ENCODE measurements around the gene ACOT8.
"Not testable (repeated sequence)": the region's sequence is repeated elsewhere in the genome, so short reads cannot be mapped to it uniquely, and the experiment has no call there.

The ACOT8 gene

DNA sequence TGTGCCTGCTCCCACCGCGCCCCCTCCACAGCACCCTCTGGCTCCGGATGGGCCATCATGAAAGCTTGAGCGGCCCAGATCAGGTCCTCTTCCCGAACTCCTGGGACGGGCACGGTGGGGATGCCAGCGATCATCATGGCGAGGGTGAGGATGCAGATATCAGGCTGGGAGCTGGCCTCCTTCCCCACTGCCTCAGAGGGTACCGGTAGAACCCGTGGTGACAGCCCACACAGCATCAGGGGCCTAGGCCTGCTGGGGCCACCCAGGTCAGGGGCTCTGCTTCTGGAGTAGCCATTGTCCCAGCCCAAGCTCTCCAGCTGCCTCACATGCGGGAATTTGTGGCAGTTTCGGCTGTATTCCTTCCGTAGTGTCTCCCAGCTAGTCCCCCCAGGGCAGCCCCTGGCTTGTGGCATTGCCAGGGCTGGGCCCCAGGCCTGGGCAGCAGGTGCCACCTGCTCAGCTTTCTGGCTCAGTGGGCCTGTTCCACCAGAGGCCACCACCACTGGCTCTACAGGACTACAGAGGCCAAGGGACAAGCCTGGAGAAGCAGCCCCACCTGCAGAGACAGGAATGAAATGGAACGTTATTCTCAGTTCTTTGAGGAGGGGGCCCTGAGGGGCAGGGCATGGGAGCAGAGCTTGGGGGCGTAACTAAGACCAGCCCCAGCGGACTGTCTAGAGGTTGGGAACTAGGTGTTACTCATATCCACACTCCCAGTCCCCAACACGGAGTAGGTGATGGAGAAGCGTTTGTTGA lies 29.6 kb upstream of the ACOT8 start:
- Histone ChIP-seq H3K27ac (ENCODE audit: low read length) (no peak overlapping the region), H3K4me3 (ENCODE audit: low read length) (no peak overlapping the region), H3K36me3 (ENCODE audit: control insufficient read depth, insufficient read depth, low read length) (peaks cover 10% of the 10 kb centered on the region)

DNA sequence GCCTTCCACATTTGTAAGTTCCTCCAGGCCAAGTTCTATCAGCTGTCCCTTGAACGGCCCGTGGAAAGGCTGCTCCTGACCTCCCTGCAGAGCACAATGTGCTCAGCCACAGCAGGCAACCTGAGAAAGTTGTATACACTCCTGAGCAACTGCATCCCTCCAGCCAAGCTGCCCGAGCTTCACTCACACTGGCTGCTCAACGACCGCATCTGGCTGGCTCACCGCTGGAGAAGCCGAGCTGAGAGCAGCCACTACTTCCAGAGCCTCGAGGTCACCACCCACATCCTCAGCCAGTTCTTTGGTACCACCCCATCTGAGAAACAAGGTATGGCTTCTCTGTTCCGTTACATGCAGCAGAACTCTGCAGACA lies 25.9 kb upstream of the ACOT8 start:
- Histone ChIP-seq H3K9me3 (ENCODE audit: control insufficient read depth, insufficient read depth, low read length) (no peaks in the 10 kb centered on the region), H3K36me3 (ENCODE audit: control insufficient read depth, insufficient read depth, low read length) (peaks cover 11% of the 10 kb centered on the region)

More for the DNA sequence above, 29.6 kb upstream of the ACOT8 start:
- WGBS (ENCODE audit: insufficient coverage, insufficient read length) = 100% methylated on average over 1 of the region's 19 CpGs
- no peak for DNase-seq (ENCODE audit: low read depth, low spot score)
- no peaks in the 10 kb centered on the region for H3K27me3 ChIP-seq (ENCODE audit: control insufficient read depth, insufficient read depth, low read length)
- no peaks in the 10 kb centered on the region for H3K4me1 ChIP-seq (ENCODE audit: control insufficient read depth, insufficient read depth, low read length)
- H3K9me3 ChIP-seq (ENCODE audit: control insufficient read depth, insufficient read depth, low read length) = no peaks in the 10 kb centered on the region

DNA sequence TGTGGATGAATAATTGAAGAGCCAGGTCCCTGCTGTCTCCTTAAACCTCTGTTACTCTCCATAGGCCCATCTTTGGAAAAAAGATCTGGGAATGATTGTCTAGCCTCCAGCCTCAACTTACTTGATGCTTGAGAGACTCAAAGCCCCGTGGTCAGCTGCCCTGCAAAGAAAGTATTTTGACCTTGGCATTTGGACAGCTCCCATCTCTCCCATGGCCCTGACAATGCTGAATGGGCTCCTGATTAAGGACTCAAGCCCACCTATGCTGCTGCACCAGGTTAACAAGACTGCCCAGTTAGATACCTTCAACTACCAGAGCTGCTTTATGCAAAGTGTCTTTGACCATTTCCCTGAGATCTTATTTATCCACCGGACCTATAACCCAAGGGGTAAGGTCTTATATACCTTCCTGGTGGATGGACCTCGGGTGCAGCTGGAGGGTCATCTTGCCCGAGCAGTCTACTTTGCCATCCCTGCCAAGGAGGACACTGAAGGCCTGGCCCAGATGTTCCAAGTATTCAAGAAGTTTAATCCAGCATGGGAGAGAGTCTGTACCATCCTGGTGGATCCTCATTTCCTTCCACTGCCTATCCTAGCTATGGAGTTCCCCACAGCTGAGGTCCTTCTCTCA lies 25.4 kb upstream of the ACOT8 start:
- no peaks in the 10 kb centered on the region for H3K27me3 ChIP-seq (ENCODE audit: control insufficient read depth, insufficient read depth, low read length)
- H3K4me1 ChIP-seq (ENCODE audit: control insufficient read depth, insufficient read depth, low read length) = no peaks in the 10 kb centered on the region
- peaks cover 14% of the 10 kb centered on the region for H3K36me3 ChIP-seq (ENCODE audit: control insufficient read depth, insufficient read depth, low read length)
- no peak overlapping the region for H3K27ac ChIP-seq (ENCODE audit: low read length)
- no peak for DNase-seq (ENCODE audit: low read depth, low spot score)
- no CpG with 5 or more reads among the region's 4 CpGs for WGBS (ENCODE audit: insufficient coverage, insufficient read length)
- H3K9me3 ChIP-seq (ENCODE audit: control insufficient read depth, insufficient read depth, low read length) = no peaks in the 10 kb centered on the region
- H3K4me3 ChIP-seq (ENCODE audit: low read length) = no peak overlapping the region

More for the DNA sequence above, 25.9 kb upstream of the ACOT8 start:
- no peaks in the 10 kb centered on the region for H3K27me3 ChIP-seq (ENCODE audit: control insufficient read depth, insufficient read depth, low read length)
- H3K4me3 ChIP-seq (ENCODE audit: low read length) = no peak overlapping the region
- no CpG with 5 or more reads among the region's 9 CpGs for WGBS (ENCODE audit: insufficient coverage, insufficient read length)
- DNase-seq (ENCODE audit: low read depth, low spot score) = no peak
- H3K4me1 ChIP-seq (ENCODE audit: control insufficient read depth, insufficient read depth, low read length) = no peaks in the 10 kb centered on the region
- H3K27ac ChIP-seq (ENCODE audit: low read length) = no peak overlapping the region

DNA sequence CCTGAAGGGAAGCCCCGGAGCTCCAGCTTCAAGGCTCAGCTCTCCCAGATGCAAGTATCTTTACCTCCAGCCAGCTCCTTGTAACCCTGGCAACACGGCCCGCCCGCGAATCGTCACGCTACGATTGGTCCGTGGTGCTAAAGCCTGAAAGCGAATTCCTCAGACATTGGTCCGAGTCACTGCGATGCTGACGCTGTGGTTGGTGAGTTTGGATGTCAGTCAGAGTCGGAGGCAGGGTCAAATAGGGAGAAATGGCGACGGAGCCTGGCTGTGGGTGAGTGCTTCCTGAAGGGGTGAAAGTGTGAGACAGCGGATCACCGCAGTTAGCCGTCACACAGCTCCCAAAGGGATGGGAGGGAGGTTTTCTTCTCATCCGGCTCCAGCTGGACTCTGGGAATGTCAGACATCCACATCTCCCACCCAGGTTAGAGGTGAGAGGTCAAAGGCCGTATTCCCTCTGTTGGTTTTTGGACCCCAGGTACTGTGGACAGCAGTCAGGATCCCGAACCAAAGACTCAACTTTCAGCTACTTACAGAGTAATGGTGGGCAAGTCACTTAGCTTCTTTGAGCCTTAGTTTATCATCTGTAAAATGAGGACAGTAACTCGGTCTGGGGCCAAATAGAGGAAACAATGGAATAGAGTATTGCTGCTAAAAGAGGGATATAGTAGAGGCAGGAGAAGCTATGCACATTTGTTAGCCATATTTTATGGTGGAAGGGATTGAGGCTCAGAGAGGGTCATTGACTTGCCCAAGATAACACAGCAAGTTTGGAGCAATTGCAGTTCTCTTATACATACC lies 24.0 kb upstream of the ACOT8 start, which contains the start of gene ZSWIM1:
ZSWIM1 (plus strand) TSS at position 240 of the 801 bp plus-strand sequence. CDS start 1,366 bp downstream, outside the sequence.
- no CpG with 5 or more reads among the region's 23 CpGs for WGBS (ENCODE audit: insufficient coverage, insufficient read length)
- Histone ChIP-seq H3K27me3 (ENCODE audit: control insufficient read depth, insufficient read depth, low read length) (no peaks in the 10 kb centered on the region), H3K4me1 (ENCODE audit: control insufficient read depth, insufficient read depth, low read length) (no peaks in the 10 kb centered on the region), H3K27ac (ENCODE audit: low read length) (no peak within 1 kb of the TSS), H3K36me3 (ENCODE audit: control insufficient read depth, insufficient read depth, low read length) (peaks cover 14% of the 10 kb centered on the region), H3K4me3 (ENCODE audit: low read length) (peak within 1 kb of the TSS; percentile 87; the same call in 1 of the 2 replicates), H3K9me3 (ENCODE audit: control insufficient read depth, insufficient read depth, low read length) (no peaks in the 10 kb centered on the region)
- peak; percentile 99 for DNase-seq (ENCODE audit: low read depth, low spot score)

DNA sequence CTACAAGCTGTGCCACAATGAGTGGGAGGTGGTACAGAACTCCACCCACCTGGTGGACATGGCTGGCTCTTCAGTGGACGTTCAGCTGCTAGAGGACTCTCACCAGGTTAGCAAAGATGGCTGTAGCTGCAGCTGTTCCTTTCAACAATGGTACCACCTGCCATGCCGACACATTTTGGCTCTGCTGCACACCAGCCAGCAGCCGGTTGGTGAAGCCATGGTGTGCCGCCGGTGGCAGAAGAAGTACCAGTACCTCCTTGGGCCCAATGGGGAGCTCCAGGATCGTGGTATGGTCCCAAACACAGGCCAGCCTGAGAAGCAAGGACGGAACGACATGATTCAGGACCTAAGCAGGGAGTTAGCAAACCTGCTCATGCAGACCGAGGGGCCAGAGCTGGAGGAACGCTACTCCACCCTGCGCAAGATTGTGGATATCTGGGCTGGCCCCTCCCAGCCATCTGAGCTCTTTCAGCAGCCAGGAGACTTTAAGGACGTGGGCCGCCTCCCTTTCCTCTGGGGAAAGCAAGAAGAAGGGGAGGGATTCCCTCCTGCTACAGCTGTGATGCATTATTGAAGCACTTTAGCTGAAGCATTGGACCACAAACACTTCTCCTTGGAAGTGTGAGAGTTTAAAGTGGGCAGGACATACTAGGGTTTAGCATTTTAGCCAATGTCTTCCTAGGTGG lies 21.0 kb upstream of the ACOT8 start:
- Histone ChIP-seq H3K9me3 (ENCODE audit: control insufficient read depth, insufficient read depth, low read length) (no peaks in the 10 kb centered on the region), H3K27ac (ENCODE audit: low read length) (no peak overlapping the region), H3K27me3 (ENCODE audit: control insufficient read depth, insufficient read depth, low read length) (no peaks in the 10 kb centered on the region), H3K4me1 (ENCODE audit: control insufficient read depth, insufficient read depth, low read length) (no peaks in the 10 kb centered on the region), H3K4me3 (ENCODE audit: low read length) (no peak overlapping the region), H3K36me3 (ENCODE audit: control insufficient read depth, insufficient read depth, low read length) (peaks cover 6% of the 10 kb centered on the region; the same call in 1 of the 2 replicates)
- DNase-seq (ENCODE audit: low read depth, low spot score) = no peak
- no CpG with 5 or more reads among the region's 13 CpGs for WGBS (ENCODE audit: insufficient coverage, insufficient read length)

DNA sequence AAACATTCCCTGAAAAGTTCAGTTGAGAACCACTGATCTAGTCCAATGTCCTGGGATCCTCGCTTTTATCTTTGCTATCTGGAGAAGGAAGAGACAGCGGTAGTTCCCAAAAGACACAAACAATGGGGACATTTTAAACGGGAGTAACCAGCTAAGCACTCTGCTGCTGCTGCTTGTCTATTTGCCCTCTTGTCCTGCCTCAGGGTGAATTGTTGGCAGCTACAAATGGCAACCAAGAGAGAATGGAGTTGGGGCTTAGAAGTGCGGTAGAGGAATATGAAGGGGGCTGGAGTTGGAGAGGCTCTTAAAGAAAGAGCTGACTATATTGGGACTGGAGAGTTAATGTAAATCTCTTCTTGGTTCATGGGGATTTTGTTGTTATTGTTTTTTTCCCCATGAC lies 17.4 kb upstream of the ACOT8 start:
- Histone ChIP-seq H3K4me1 (ENCODE audit: control insufficient read depth, insufficient read depth, low read length) (no peaks in the 10 kb centered on the region), H3K27ac (ENCODE audit: low read length) (no peak overlapping the region), H3K36me3 (ENCODE audit: control insufficient read depth, insufficient read depth, low read length) (0 out of 2 replicates have a peak, but pooled peaks cover 3% of the 10 kb centered on the region), H3K27me3 (ENCODE audit: control insufficient read depth, insufficient read depth, low read length) (no peaks in the 10 kb centered on the region), H3K4me3 (ENCODE audit: low read length) (no peak overlapping the region), H3K9me3 (ENCODE audit: control insufficient read depth, insufficient read depth, low read length) (no peaks in the 10 kb centered on the region)
- no CpG with 5 or more reads among the region's 4 CpGs for WGBS (ENCODE audit: insufficient coverage, insufficient read length)
- DNase-seq (ENCODE audit: low read depth, low spot score) = no peak

DNA sequence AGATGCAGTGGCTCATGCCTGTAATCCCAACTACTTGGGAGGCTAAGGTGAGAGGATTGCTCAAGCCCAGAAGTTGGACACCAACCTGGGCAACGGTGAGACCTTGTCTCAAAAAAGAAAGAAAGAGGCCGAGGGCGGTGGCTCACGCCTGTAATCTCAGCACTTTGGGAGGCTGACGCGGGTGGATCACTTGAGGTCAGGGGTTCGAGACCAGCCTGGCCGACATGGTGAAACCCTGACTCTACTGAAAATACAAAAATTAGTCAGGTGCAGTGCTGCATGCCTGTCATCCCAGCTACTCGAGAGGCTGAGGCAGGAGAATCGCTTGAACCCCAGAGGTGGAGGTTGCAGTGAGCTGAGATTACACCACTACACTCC lies 16.9 kb upstream of the ACOT8 start:
- not testable (repeated sequence) for DNase-seq (ENCODE audit: low read depth, low spot score); H3K9me3 ChIP-seq (ENCODE audit: control insufficient read depth, insufficient read depth, low read length); H3K27ac ChIP-seq (ENCODE audit: low read length); H3K27me3 ChIP-seq (ENCODE audit: control insufficient read depth, insufficient read depth, low read length); H3K36me3 ChIP-seq (ENCODE audit: control insufficient read depth, insufficient read depth, low read length); H3K4me1 ChIP-seq (ENCODE audit: control insufficient read depth, insufficient read depth, low read length); H3K4me3 ChIP-seq (ENCODE audit: low read length)
- WGBS (ENCODE audit: insufficient coverage, insufficient read length) = no CpG with 5 or more reads among the region's 10 CpGs

DNA sequence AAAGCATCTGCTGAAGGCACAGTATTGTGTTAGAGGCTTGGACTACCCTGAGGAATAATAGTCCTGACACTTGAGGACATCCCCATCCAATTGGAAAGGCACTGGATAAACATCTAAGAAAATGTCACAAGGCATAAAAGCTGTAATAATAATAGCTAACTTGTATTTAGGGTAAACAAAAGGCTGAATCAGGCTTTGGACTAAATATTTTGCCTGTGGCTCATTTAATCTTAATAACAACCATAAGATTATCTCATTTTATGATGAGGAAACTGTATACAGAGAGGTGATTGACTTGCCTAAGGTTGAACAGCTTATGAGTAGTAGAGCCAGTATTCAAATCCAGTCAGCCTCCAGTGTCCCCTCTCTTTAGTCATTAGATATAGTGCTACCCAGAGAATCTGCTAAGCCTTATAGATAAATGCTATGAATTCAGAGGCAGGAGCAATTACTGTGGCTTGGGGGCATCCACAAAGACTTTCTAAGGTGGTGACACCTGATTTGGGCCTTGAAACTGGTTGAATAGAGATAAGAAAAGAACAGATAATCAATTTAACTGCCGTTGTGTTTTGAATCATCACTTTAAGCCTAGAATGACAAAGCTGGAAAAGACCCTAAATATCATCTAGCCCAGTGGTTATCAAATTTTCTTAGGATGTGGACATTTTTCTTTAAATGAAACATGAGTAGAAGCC lies 16.4 kb upstream of the ACOT8 start:
- no peaks in the 10 kb centered on the region for H3K4me1 ChIP-seq (ENCODE audit: control insufficient read depth, insufficient read depth, low read length)
- no peak for DNase-seq (ENCODE audit: low read depth, low spot score)
- 0 out of 2 replicates have a peak, but pooled peaks cover 3% of the 10 kb centered on the region for H3K36me3 ChIP-seq (ENCODE audit: control insufficient read depth, insufficient read depth, low read length)
- H3K27me3 ChIP-seq (ENCODE audit: control insufficient read depth, insufficient read depth, low read length) = no peaks in the 10 kb centered on the region
- H3K9me3 ChIP-seq (ENCODE audit: control insufficient read depth, insufficient read depth, low read length) = no peaks in the 10 kb centered on the region
- no peak overlapping the region for H3K27ac ChIP-seq (ENCODE audit: low read length)
- no peak overlapping the region for H3K4me3 ChIP-seq (ENCODE audit: low read length)
- WGBS (ENCODE audit: insufficient coverage, insufficient read length) = no CpG with 5 or more reads among the region's 1 CpG

DNA sequence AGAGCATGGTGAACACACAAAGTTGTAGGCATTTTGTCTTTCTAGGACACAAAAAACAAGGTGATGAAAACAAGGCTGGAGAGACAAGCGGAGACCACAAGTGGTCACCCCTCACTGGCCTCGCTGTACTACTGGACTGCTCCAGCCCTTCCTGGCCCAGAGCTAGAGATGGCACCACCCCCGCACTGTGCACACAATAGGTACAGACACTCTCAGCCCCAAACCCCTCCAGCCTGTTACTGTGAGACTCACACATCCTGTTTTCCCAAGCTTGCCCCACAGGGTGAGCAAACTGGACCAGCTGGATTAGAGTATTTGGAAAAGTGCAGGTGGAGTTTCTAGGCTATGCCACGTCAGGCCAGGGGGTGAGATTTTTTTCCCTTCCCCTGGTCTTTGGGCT lies 15.4 kb upstream of the ACOT8 start:
- Histone ChIP-seq H3K4me1 (ENCODE audit: control insufficient read depth, insufficient read depth, low read length) (no peaks in the 10 kb centered on the region), H3K9me3 (ENCODE audit: control insufficient read depth, insufficient read depth, low read length) (no peaks in the 10 kb centered on the region), H3K27ac (ENCODE audit: low read length) (no peak overlapping the region), H3K4me3 (ENCODE audit: low read length) (no peak overlapping the region), H3K36me3 (ENCODE audit: control insufficient read depth, insufficient read depth, low read length) (no peaks in the 10 kb centered on the region), H3K27me3 (ENCODE audit: control insufficient read depth, insufficient read depth, low read length) (no peaks in the 10 kb centered on the region)
- DNase-seq (ENCODE audit: low read depth, low spot score) = no peak
- no CpG with 5 or more reads among the region's 4 CpGs for WGBS (ENCODE audit: insufficient coverage, insufficient read length)

DNA sequence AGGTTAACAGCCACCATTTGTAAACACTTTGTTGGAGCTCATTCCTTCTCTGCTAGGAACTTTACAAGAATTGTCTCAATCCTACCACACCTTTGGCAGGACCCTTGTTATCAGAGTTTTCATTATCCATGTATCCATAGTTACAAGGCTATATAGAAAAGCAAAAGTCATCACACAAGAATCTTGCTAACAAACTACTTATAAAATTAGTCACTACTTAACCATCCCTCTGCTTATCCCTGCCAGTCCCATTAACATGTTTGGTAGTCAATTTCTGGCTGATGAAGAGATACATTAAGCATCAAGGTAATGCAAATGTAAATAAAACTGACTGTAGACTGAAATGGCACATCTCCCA lies 10.6 kb upstream of the ACOT8 start:
- Histone ChIP-seq H3K27ac (ENCODE audit: low read length) (no peak overlapping the region), H3K27me3 (ENCODE audit: control insufficient read depth, insufficient read depth, low read length) (no peaks in the 10 kb centered on the region), H3K4me1 (ENCODE audit: control insufficient read depth, insufficient read depth, low read length) (no peaks in the 10 kb centered on the region), H3K4me3 (ENCODE audit: low read length) (no peak overlapping the region), H3K9me3 (ENCODE audit: control insufficient read depth, insufficient read depth, low read length) (no peaks in the 10 kb centered on the region), H3K36me3 (ENCODE audit: control insufficient read depth, insufficient read depth, low read length) (no peaks in the 10 kb centered on the region)
- no peak for DNase-seq (ENCODE audit: low read depth, low spot score)
